Measurements from ENCODE around the gene ATP6V1G3. TPM values are rescaled to one million over a fixed set of nuclear protein-coding genes. Genes with fewer than 3 reads are reported as not detected.
"Not testable (repeated sequence)": the region's sequence is repeated elsewhere in the genome, so short reads cannot be mapped to it uniquely, and the experiment has no call there.

ATP6V1G3 gene
- total RNA-seq, 2 experiments from 2014 or later: 0.66 TPM; not detected in 1

DNA sequence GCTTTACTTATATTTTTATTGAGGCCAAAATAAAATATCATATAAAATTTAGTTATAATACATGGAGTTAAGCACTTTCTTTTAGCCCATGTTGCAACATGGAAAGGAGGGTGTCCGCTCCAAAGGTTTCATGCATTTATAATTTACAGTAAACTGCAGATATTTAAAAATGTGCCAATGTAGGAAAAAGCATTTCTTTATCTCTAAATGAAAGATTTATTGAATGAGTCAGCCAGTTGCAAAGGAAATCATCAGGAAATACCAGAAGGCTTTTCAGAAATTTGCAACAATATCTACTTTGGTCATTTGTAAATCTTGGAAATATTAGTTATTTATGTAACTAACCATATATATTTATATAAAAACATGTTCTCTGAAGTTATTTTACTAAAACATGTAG, 12.1 kb downstream of the ATP6V1G3 start:
- BruUV-seq (replicated peaks): no TSS peak
- TF ChIP-seq EZH2phosphoT487 (IDR thresholded peaks at IDR 0.05; ENCODE audit: borderline replicate concordance, low read depth, low read length): no peak
- TF ChIP-seq CTCF (conservative IDR thresholded peaks at IDR 0.05; ENCODE audit: low read length): no peak
- Histone ChIP-seq H3K4me1 (ENCODE audit: insufficient read depth, low read length, poor library complexity, severe bottlenecking) (peaks cover 13% of the 10 kb centered on the region), H3K27ac (ENCODE audit: low read depth, low read length, poor library complexity, severe bottlenecking) (no peak overlapping the region), H3K79me2 (ENCODE audit: insufficient read depth, low read depth, low read length) (no peaks in the 10 kb centered on the region), H3K9me2 (ENCODE audit: insufficient read depth, low read length) (no peaks in the 10 kb centered on the region), H3K4me3 (ENCODE audit: low read depth, low read length, poor library complexity, severe bottlenecking) (no peak overlapping the region), H2AFZ (ENCODE audit: low read length) (no peak overlapping the region), H3K4me2 (ENCODE audit: low read length) (no peak overlapping the region), H3K9me3 (ENCODE audit: low read length) (no peaks in the 10 kb centered on the region), H3K36me3 (ENCODE audit: insufficient read depth, low read length) (no peaks in the 10 kb centered on the region), H4K20me1 (ENCODE audit: insufficient read depth, low read length) (no peaks in the 10 kb centered on the region)
- no peak for DNase-seq (ENCODE audit: low spot score)
- ChIA-PET CTCF (ENCODE audit: unreplicated experiment) (no interaction called here), POLR2A (interaction anchor here (0.6 kb wide), 1 partner anchor 15 kb away, joined by 3 read pairs; no protein-coding TSS in a partner anchor)
- intact Hi-C loops (cut with micrococcal nuclease; ENCODE audit: unreplicated experiment): no loop called here

- no peak for TF ChIP-seq EZH2phosphoT487 (IDR thresholded peaks at IDR 0.05; ENCODE audit: borderline replicate concordance, low read depth, low read length)
- TF ChIP-seq CTCF (conservative IDR thresholded peaks at IDR 0.05; ENCODE audit: low read length): no peak
- Histone ChIP-seq H3K9me3 (ENCODE audit: low read length) (no peaks in the 10 kb centered on the region), H3K4me1 (ENCODE audit: insufficient read depth, low read length, poor library complexity, severe bottlenecking) (peaks cover 22% of the 10 kb centered on the region), H3K9me2 (ENCODE audit: insufficient read depth, low read length) (no peaks in the 10 kb centered on the region), H3K4me3 (ENCODE audit: low read depth, low read length, poor library complexity, severe bottlenecking) (no peak overlapping the region), H3K27ac (ENCODE audit: low read depth, low read length, poor library complexity, severe bottlenecking) (no peak overlapping the region), H3K4me2 (ENCODE audit: low read length) (no peak overlapping the region), H2AFZ (ENCODE audit: low read length) (peak overlapping the region; percentile 17; the same call in 1 of the 2 replicates), H4K20me1 (ENCODE audit: insufficient read depth, low read length) (no peaks in the 10 kb centered on the region), H3K36me3 (ENCODE audit: insufficient read depth, low read length) (no peaks in the 10 kb centered on the region), H3K79me2 (ENCODE audit: insufficient read depth, low read depth, low read length) (no peaks in the 10 kb centered on the region)
- DNase-seq (ENCODE audit: low spot score): no peak
- ChIA-PET POLR2A (interaction anchor here (0.7 to 2.0 kb wide), 5 partner anchors 10 to 169 kb away, joined by 3 to 5 read pairs (median 4); no protein-coding TSS in a partner anchor), CTCF (ENCODE audit: unreplicated experiment) (no interaction called here)
- intact Hi-C loops (cut with micrococcal nuclease; ENCODE audit: unreplicated experiment): loop anchor here (5.0 kb wide), 2 partner anchors 163 to 178 kb away; no protein-coding TSS in a partner anchor
- BruUV-seq (replicated peaks): no TSS peak
Observed at GRCh38 chr1:198524556-198524955, 15.9 kb downstream of the ATP6V1G3 start.

DNA sequence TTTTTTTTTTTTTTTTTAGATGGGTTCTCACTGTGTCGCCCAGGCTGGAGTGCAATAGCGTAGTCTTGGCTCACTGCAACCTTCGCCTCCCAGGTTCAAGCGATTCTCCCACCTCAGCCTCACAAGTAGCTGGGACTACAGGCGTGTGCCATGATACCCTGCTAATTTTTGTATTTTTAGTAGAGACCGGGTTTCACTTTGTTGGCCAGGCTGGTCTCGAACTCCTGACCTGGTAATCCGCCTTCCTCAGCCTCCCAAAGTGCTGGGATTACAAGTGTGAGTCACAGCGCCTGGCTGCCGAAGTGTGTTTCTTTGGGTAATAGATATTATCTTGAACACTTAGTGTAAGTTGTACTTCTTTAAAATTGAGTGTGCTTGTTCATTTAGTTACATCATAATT, 16.4 kb downstream of the ATP6V1G3 start:
- intact Hi-C loops (cut with micrococcal nuclease; ENCODE audit: unreplicated experiment): loop anchor here (5.0 kb wide), 2 partner anchors 163 to 178 kb away; no protein-coding TSS in a partner anchor
- DNase-seq (ENCODE audit: low spot score); H3K4me3 ChIP-seq (ENCODE audit: low read depth, low read length, poor library complexity, severe bottlenecking); H3K9me2 ChIP-seq (ENCODE audit: insufficient read depth, low read length); H3K79me2 ChIP-seq (ENCODE audit: insufficient read depth, low read depth, low read length); BruUV-seq (replicated peaks); H3K9me3 ChIP-seq (ENCODE audit: low read length); H4K20me1 ChIP-seq (ENCODE audit: insufficient read depth, low read length); H3K27ac ChIP-seq (ENCODE audit: low read depth, low read length, poor library complexity, severe bottlenecking); CTCF ChIA-PET (ENCODE audit: unreplicated experiment); H3K36me3 ChIP-seq (ENCODE audit: insufficient read depth, low read length); H3K4me2 ChIP-seq (ENCODE audit: low read length): not testable (repeated sequence)
- peaks cover 26% of the 10 kb centered on the region for H3K4me1 ChIP-seq (ENCODE audit: insufficient read depth, low read length, poor library complexity, severe bottlenecking)
- peak overlapping the region; percentile 49; the same call in 1 of the 2 replicates for H2AFZ ChIP-seq (ENCODE audit: low read length)
- POLR2A ChIA-PET: interaction anchor here (0.7 to 2.0 kb wide), 3 partner anchors 11 to 102 kb away, joined by 3 to 4 read pairs (median 4); no protein-coding TSS in a partner anchor
